ENCODE measurements around the gene INPP5A. TPM values are rescaled to one million over a fixed set of nuclear protein-coding genes. Genes with fewer than 3 reads are reported as not detected.
"Not testable (repeated sequence)": the region's sequence is repeated elsewhere in the genome, so short reads cannot be mapped to it uniquely, and the experiment has no call there.

Gene INPP5A
- total and polyA plus RNA-seq, 2 of the 13 experiments (the other 11 are each of a cell fraction or from before 2014, with no cell fraction given): 17.5 to 37.9 TPM

DNA sequence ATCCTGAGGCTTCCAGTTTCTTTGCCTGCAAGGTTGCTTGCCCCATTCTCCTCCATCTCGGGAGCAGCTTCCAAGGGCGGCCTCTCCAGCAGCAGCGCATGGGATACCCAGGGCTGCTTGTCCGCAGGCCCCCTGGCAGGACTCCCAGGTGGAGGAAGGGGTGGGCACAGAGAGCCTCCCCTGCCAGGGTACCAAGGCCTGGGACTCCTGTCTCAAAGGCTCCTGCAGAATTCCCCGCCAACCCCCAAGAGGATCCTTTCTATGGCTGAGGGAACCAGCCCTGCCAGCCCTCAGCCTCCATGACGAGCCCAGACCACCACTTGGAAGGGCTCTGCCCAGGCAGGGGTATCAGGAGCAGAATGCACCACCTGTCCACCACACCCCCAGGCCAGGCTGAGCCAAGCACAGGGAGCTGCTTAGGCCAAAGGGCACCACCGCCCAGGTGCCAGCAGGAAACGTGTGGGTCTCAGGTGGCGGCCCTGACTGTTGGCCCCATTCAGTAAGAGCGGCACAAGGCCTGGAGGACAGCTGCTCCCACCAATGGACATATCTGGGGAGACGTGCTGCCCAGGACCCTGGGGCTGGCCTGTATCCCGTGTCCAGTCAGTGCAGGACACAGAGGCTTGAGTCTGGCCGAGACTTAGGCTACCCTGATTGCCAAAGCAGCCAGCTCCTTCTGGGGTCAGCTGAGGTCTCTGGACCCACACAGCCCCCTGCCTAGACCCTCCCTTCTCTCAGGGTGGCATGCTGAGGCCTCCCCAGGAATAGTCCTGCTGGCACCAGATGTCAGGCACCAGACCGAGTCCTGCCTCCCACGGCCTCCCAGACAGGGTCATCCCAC is 33.8 kb upstream of the INPP5A start (continued):
- TF ChIP-seq, protein P1, sequence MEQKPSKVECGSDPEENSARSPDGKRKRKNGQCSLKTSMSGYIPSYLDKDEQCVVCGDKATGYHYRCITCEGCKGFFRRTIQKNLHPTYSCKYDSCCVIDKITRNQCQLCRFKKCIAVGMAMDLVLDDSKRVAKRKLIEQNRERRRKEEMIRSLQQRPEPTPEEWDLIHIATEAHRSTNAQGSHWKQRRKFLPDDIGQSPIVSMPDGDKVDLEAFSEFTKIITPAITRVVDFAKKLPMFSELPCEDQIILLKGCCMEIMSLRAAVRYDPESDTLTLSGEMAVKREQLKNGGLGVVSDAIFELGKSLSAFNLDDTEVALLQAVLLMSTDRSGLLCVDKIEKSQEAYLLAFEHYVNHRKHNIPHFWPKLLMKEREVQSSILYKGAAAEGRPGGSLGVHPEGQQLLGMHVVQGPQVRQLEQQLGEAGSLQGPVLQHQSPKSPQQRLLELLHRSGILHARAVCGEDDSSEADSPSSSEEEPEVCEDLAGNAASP (CRISPR knock-in tag; IDR thresholded peaks at IDR 0.05; ENCODE audit: borderline replicate concordance): no peak

DNA sequence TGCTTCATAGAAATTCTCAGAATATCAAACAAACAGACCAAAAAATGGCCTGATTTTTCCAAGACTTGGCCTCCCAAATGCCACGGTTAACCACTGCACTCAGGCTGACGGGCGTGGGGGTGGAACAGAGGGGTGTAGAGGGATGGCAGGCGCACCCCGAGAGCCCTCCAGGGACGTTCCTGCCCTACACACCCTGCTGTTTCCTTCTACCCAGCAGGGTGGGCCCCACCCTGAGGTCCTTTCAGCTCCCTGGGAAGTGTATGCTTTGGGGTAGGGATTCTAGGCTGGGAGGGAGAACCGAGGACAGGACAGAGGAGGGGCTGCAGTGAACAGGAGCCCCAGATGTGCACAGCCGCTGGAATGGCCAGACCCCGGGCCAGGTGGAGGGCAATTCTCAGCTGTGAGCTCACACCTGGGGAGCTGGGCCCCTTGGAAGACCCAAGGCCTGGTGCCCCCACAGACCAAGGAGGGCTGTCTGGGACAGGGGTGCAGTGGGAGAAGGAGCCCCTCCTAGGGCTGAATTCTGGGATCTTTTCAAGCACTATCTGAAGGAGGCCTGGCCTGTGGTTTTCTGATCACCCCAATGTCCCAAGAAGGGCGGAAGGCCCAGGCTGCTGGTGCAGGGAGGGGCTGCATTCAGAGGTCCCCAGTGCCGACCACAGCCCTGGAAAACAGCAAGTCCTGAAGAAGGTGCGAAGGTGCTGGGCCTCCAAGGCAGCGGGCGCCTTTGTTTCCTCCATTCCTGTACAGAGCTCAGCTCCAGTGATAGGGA is 32.9 kb upstream of the INPP5A start:
- in situ Hi-C loops (cut with HindIII; ENCODE audit: extremely low pct_ligation_motif_present, low pct_unique_long_range_greater_than_20kb): no loop called here
- Histone ChIP-seq H3K9ac (ENCODE audit: insufficient read depth, low read depth, low read length) (no peak overlapping the region), H3K9me3 (ENCODE audit: low read length) (no peaks in the 10 kb centered on the region), H3K27me3 (ENCODE audit: control insufficient read depth in 1 of 2, insufficient read depth in 2 of 2, low read length in 2 of 2) (peaks cover 12 to 63% of the 10 kb centered on the region in 2 experiments; a peak in 3 of 5 replicates), H4K20me1 (ENCODE audit: insufficient read depth, low read length) (0 out of 2 replicates have a peak, but pooled peaks cover 5% of the 10 kb centered on the region), H3K4me3 (replicated peaks in 1 of 3; ENCODE audit: insufficient read depth in 1 of 3, low read depth in 2 of 3, low read length in 3 of 3) (no peak overlapping the region), H3K4me1 (ENCODE audit: insufficient read depth, low read length) (no peaks in the 10 kb centered on the region), H3K36me3 (replicated peaks in 1 of 2; ENCODE audit: control insufficient read depth in 1 of 2, insufficient read depth in 2 of 2, low read length in 2 of 2) (no peaks in the 10 kb centered on the region), H3K27ac (ENCODE audit: extremely low read length, insufficient read depth, low read length) (no peak overlapping the region), H3K4me2 (ENCODE audit: low read depth, low read length) (no peak overlapping the region), H3K79me2 (ENCODE audit: insufficient read depth, low read length) (no peaks in the 10 kb centered on the region), H2AFZ (ENCODE audit: low read length) (no peak overlapping the region)
- 45% methylated on average over 9 of the region's 14 CpGs for WGBS (ENCODE audit: low lambda C conversion rate)
- BruUV-seq (replicated peaks): no TSS peak
- ATAC-seq (no peak), FAIRE-seq (no peak), DNase-seq (ENCODE audit: low spot score) (no peak)
- CTCF ChIA-PET (ENCODE audit: low intra/inter-chr PET ratio, low total read pairs): no interaction called here
- intact Hi-C loops (cut with micrococcal nuclease; ENCODE audit: unreplicated experiment): no loop called here
- TF ChIP-seq ETS1 (CRISPR knock-in tag; IDR thresholded peaks at IDR 0.05) (no peak), ZFAT (CRISPR knock-in tag; conservative IDR thresholded peaks at IDR 0.05) (no peak), HOXA7 (CRISPR knock-in tag; IDR thresholded peaks at IDR 0.05) (no peak), HNRNPL (IDR thresholded peaks at IDR 0.05; ENCODE audit: low read depth, low read length) (no peak)
- POLR2A ChIA-PET: no interaction called here

- H3K4me3 ChIP-seq (replicated peaks in 1 of 3; ENCODE audit: insufficient read depth in 1 of 3, low read depth in 2 of 3, low read length in 3 of 3); BruUV-seq (replicated peaks); H3K9me3 ChIP-seq (ENCODE audit: low read length); H2AFZ ChIP-seq (ENCODE audit: low read length); CTCF ChIA-PET (ENCODE audit: low intra/inter-chr PET ratio, low total read pairs); H3K4me2 ChIP-seq (ENCODE audit: low read depth, low read length); POLR2A ChIA-PET; intact Hi-C loops (cut with micrococcal nuclease; ENCODE audit: unreplicated experiment); H3K36me3 ChIP-seq (replicated peaks in 1 of 2; ENCODE audit: control insufficient read depth in 1 of 2, insufficient read depth in 2 of 2, low read length in 2 of 2); H3K27ac ChIP-seq (ENCODE audit: extremely low read length, insufficient read depth, low read length); H3K79me2 ChIP-seq (ENCODE audit: insufficient read depth, low read length); ATAC-seq; FAIRE-seq; H4K20me1 ChIP-seq (ENCODE audit: insufficient read depth, low read length); in situ Hi-C loops (cut with HindIII; ENCODE audit: extremely low pct_ligation_motif_present, low pct_unique_long_range_greater_than_20kb); H3K9ac ChIP-seq (ENCODE audit: insufficient read depth, low read depth, low read length); DNase-seq (ENCODE audit: low spot score); H3K4me1 ChIP-seq (ENCODE audit: insufficient read depth, low read length): not testable (repeated sequence)
- peaks cover 14 to 65% of the 10 kb centered on the region in 2 experiments; a peak in 4 of 5 replicates for H3K27me3 ChIP-seq (ENCODE audit: control insufficient read depth in 1 of 2, insufficient read depth in 2 of 2, low read length in 2 of 2)
- 73% methylated on average over 9 of the region's 23 CpGs for WGBS (ENCODE audit: low lambda C conversion rate)
Measured at GRCh38 chr10:132505546-132505945, 32.0 kb upstream of the INPP5A start.

All from HepG2 (cell line).